Cortex of kidney (tissue), 1 donor: ENCODE measurements around the gene UBE2O.

Source experiments
- DNase-seq: peaks from one replicate; lab custom pipeline; 2025; lab: John Stamatoyannopoulos, UW

The UBE2O gene

DNA sequence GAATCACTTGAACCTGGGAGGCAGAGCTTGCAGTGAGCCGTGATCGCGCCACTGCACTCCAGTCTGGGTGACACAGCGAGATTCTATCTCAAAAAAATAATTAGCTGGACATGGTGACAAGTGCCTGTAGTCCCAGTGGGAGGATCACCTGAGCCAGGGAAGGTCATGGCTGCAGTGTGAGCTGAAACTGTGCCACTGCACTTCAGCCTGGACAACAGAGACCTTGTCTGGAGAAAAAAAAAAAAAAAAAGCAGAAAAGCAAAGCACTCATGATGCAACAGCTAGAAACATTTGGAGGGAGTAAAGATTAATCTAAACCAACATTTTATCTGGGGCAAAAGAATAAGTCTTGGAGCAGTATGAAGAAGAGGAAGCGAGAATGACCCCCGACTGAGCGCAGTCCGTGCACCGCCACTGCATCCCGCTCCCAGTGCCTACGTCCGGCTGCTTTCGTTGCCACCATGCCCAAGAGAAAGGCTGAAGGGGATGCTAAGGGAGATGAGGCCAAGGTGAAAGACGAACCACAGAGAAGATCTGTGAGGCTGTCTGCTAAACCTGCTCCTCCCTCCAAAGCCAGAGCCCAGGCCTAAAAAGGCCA is 107.5 kb downstream of the UBE2O start:
- no peak for DNase-seq

DNA sequence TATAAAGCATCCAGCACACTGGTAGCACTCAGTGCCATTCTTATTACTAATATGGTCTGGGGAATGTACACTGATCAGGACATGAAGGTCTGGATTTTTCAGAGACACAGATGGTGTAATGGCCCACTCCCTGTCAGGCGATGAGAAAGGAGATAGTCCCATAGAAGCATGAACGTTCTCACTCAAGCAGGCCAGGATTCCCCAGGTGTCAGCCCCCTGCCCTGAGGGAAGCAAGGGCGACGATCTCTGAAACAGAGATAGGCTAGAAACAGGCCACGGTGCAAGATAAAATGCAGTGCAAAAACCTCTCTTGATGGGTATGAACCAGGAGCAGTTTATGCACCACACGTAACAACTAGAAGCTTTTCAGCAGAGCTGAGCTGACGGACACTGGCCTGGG is 109.8 kb downstream of the UBE2O start:
- DNase-seq, result no peak

DNA sequence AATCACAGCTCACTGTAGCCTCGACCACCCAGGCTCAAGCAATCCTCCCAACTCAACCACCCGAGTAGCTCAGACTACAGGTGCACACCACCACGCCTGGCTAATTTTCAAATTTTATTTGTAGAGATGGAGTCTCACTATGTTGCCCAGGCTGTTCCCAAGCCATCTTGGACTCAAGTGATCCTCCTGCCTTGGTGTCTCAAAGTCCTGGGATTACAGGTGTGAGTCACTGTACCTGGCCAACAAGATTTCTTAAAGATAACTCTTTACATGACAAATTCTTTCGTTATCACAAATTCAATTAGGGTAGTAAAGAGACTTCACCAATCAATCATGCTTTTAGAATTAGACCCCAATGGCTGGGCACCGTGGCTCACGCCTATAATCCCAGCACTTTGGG is 111.7 kb downstream of the UBE2O start:
- no peak for DNase-seq
